Measurements from ENCODE around the gene MTFR2.

- TF ChIP-seq ZNF146 (tag by site-specific recombination; IDR thresholded peaks at IDR 0.05): no peak
- TF ChIP-seq SETDB1 (IDR thresholded peaks at IDR 0.05; ENCODE audit: insufficient read length, low read length): no peak
- TF ChIP-seq CTCF (tag by site-specific recombination; IDR thresholded peaks at IDR 0.05): no peak
- no peak for TF ChIP-seq REST (tag by site-specific recombination; IDR thresholded peaks at IDR 0.05)
- TF ChIP-seq ZNF23 (tag by site-specific recombination; IDR thresholded peaks at IDR 0.05; ENCODE audit: borderline replicate concordance): no peak
- no peak for TF ChIP-seq ZNF157 (tag by site-specific recombination; IDR thresholded peaks at IDR 0.05)
- TF ChIP-seq ZNF521 (tag by site-specific recombination; IDR thresholded peaks at IDR 0.05): no peak
- no peak for TF ChIP-seq ZNF626 (tag by site-specific recombination; IDR thresholded peaks at IDR 0.05)
- no peak for TF ChIP-seq SP7 (tag by site-specific recombination; IDR thresholded peaks at IDR 0.05)
- TF ChIP-seq ZNF174 (tag by site-specific recombination; IDR thresholded peaks at IDR 0.05): no peak
- TF ChIP-seq KLF17 (tag by site-specific recombination; IDR thresholded peaks at IDR 0.05): no peak
- no peak for TF ChIP-seq ZNF10 (tag by site-specific recombination; IDR thresholded peaks at IDR 0.05)
- TF ChIP-seq ELK4 (IDR thresholded peaks at IDR 0.05; ENCODE audit: borderline replicate concordance, low read depth, low read length): no peak
Observed at GRCh38 chr6:136294621-136295020, 44.5 kb upstream of the MTFR2 start.
